Measurements from ENCODE around the gene ZNF445. TPM values are rescaled to one million over a fixed set of nuclear protein-coding genes. Genes with fewer than 3 reads are reported as not detected.

Gene ZNF445
- total RNA-seq, 4 donors from 2014 or later: 5.7 to 19.8 (median 7.8) TPM

- H3K4me3 ChIP-seq: no peak overlapping the region
- H3K27me3 ChIP-seq: peaks cover 6% of the 10 kb centered on the region
- no peak for DNase-seq (ENCODE audit: low spot score in 2 of 2)
- no peaks in the 10 kb centered on the region for H3K9me3 ChIP-seq
- H3K36me3 ChIP-seq: no peaks in the 10 kb centered on the region
- H3K27ac ChIP-seq: no peak overlapping the region
- WGBS: 77% methylated on average over 3 of the region's 3 CpGs
- peaks cover 3% of the 10 kb centered on the region for H3K4me1 ChIP-seq
- TF ChIP-seq CTCF (IDR thresholded peaks at IDR 0.05) (no peak), POLR2AphosphoS5 (IDR thresholded peaks at IDR 0.05) (no peak), EP300 (IDR thresholded peaks at IDR 0.05) (no peak), POLR2A (IDR thresholded peaks at IDR 0.05) (no peak)
Measured at GRCh38 chr3:44516230-44516629, 38.8 kb upstream of the ZNF445 start.

- 43% methylated on average over 3 of the region's 3 CpGs for WGBS
- Histone ChIP-seq H3K4me3 (no peak overlapping the region), H3K9me3 (no peaks in the 10 kb centered on the region), H3K27ac (no peak overlapping the region), H3K27me3 (no peaks in the 10 kb centered on the region), H3K4me1 (peaks cover 18% of the 10 kb centered on the region), H3K36me3 (no peaks in the 10 kb centered on the region)
- no peak for TF ChIP-seq CTCF (IDR thresholded peaks at IDR 0.05)
- TF ChIP-seq POLR2A (IDR thresholded peaks at IDR 0.05): no peak
- no peak for TF ChIP-seq POLR2AphosphoS5 (IDR thresholded peaks at IDR 0.05)
- DNase-seq (ENCODE audit: low spot score in 2 of 2): no peak
Measured at GRCh38 chr3:44513513-44513912, 36.0 kb upstream of the ZNF445 start.

DNA sequence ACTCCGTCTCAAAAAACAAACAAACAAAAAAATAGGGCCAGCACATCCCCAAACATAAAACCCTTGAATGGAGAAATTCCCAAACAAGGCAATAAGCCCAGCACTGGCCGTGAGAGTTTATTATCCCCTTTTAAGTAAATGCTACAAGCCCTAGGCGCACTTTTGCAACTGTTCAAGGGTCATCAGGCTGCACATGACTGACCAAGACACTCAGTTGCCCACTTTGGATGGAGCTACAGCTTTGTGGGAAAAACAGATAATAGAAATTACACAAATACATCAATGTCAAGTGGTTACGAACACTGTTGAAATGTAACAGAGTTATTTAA lies 33.7 kb upstream of the ZNF445 start:
- Histone ChIP-seq H3K4me1 (peaks cover 26% of the 10 kb centered on the region), H3K9me3 (no peaks in the 10 kb centered on the region), H3K27me3 (no peaks in the 10 kb centered on the region), H3K36me3 (no peaks in the 10 kb centered on the region), H3K27ac (peak overlapping the region; percentile 91), H3K4me3 (peak overlapping the region; percentile 88)
- 44% methylated on average over 4 of the region's 4 CpGs for WGBS
- no peak for DNase-seq (ENCODE audit: low spot score in 2 of 2)
- TF ChIP-seq EP300 (IDR thresholded peaks at IDR 0.05): no peak

- Histone ChIP-seq H3K27ac (peak overlapping the region; percentile 91), H3K27me3 (no peaks in the 10 kb centered on the region), H3K36me3 (no peaks in the 10 kb centered on the region), H3K9me3 (no peaks in the 10 kb centered on the region), H3K4me3 (peak overlapping the region; percentile 88), H3K4me1 (peaks cover 26% of the 10 kb centered on the region)
- DNase-seq (ENCODE audit: low spot score in 2 of 2): no peak
- 0% methylated on average over 6 of the region's 6 CpGs for WGBS
- no peak for TF ChIP-seq POLR2AphosphoS5 (IDR thresholded peaks at IDR 0.05)
- no peak for TF ChIP-seq EP300 (IDR thresholded peaks at IDR 0.05)
- no peak for TF ChIP-seq CTCF (IDR thresholded peaks at IDR 0.05)
- TF ChIP-seq POLR2A (IDR thresholded peaks at IDR 0.05): no peak
Measured at GRCh38 chr3:44510000-44510368, 32.5 kb upstream of the ZNF445 start.

DNA sequence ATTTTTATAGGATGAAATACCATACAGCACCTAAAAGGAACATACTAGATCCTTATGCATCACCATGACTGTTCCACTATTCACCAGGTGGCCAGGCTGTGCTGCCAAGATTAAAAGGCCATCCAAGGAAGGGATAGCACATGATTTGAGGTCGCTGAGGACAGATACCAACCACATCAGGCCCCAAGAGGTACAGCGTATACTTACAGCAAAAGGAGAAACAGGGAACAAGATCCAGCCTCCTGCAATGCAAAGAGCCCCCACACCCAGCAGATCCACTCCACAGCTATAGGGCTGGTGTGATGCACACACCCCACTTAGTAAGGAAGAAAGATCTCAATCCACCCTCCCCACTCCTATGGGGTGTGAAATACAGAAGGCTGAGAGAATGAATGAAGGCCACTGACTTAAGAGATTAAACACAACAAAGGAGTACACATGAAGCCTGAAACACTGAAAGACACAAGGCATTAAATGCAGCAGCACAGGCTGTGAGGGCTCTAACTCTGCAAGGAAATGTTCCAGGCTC lies 32.0 kb upstream of the ZNF445 start:
- no peaks in the 10 kb centered on the region for H3K36me3 ChIP-seq
- TF ChIP-seq EP300 (IDR thresholded peaks at IDR 0.05): no peak
- TF ChIP-seq CTCF (IDR thresholded peaks at IDR 0.05): no peak
- TF ChIP-seq POLR2AphosphoS5 (IDR thresholded peaks at IDR 0.05): no peak
- no peak for TF ChIP-seq POLR2A (IDR thresholded peaks at IDR 0.05)
- H3K27me3 ChIP-seq: no peaks in the 10 kb centered on the region
- DNase-seq (ENCODE audit: low spot score in 2 of 2): no peak
- peaks cover 26% of the 10 kb centered on the region for H3K4me1 ChIP-seq
- WGBS: 68% methylated on average over 2 of the region's 2 CpGs
- H3K27ac ChIP-seq: no peak overlapping the region
- peak overlapping the region; percentile 88 for H3K4me3 ChIP-seq
- no peaks in the 10 kb centered on the region for H3K9me3 ChIP-seq

- TF ChIP-seq EP300 (IDR thresholded peaks at IDR 0.05) (no peak), POLR2A (IDR thresholded peaks at IDR 0.05) (no peak), CTCF (IDR thresholded peaks at IDR 0.05) (no peak), POLR2AphosphoS5 (IDR thresholded peaks at IDR 0.05) (no peak)
- Histone ChIP-seq H3K4me3 (no peak overlapping the region), H3K36me3 (peaks cover 1% of the 10 kb centered on the region), H3K4me1 (peaks cover 26% of the 10 kb centered on the region), H3K9me3 (no peaks in the 10 kb centered on the region), H3K27ac (no peak overlapping the region), H3K27me3 (no peaks in the 10 kb centered on the region)
- no peak for DNase-seq (ENCODE audit: low spot score in 2 of 2)
- 68% methylated on average over 5 of the region's 5 CpGs for WGBS
Measured at GRCh38 chr3:44506961-44507360, 29.5 kb upstream of the ZNF445 start.
